Stimulated activated CD4-positive, alpha-beta T cell treated with anti-CD3 and anti-CD28 coated beads, Interleukin-1b, Interleukin-23, amount 100 ng/mL, for 4 hours (primary cell): Measurements from ENCODE around the gene FOXF2.

Source experiments
- DNase-seq, 2 donors: peaks; one replicate each; pipeline ENCODE4 v3.0.0-alpha.2; 2020; ENCODE audit warnings: low read depth in 2 of 2

Gene FOXF2

GRCh38 chr6:1390946-1391799 is 1.8 kb downstream of the FOXF2 start:
- DNase-seq: no peak

- DNase-seq: no peak
Observed at GRCh38 chr6:1391800-1392309, 2.5 kb downstream of the FOXF2 start.

GRCh38 chr6:1392813-1393640 is 3.7 kb downstream of the FOXF2 start:
- no peak for DNase-seq

GRCh38 chr6:1393641-1394283 is 4.4 kb downstream of the FOXF2 start:
- DNase-seq: no peak

GRCh38 chr6:1394514-1395463 is 5.4 kb downstream of the FOXF2 start:
- no peak for DNase-seq

- DNase-seq: no peak
Observed at GRCh38 chr6:1395506-1395905, 6.1 kb downstream of the FOXF2 start.

- no peak for DNase-seq
Observed at GRCh38 chr6:1395941-1396908, 6.8 kb downstream of the FOXF2 start.

GRCh38 chr6:1396952-1397868 is 7.8 kb downstream of the FOXF2 start:
- peak; percentile 57 to 71 for DNase-seq

GRCh38 chr6:1399085-1399780 is 9.9 kb downstream of the FOXF2 start:
- DNase-seq: no peak

- DNase-seq: no peak
Observed at GRCh38 chr6:1400126-1400850, 10.9 kb downstream of the FOXF2 start.

GRCh38 chr6:1402369-1402768 is 13.0 kb downstream of the FOXF2 start:
- no peak for DNase-seq

- no peak for DNase-seq
Observed at GRCh38 chr6:1402868-1403267, 13.5 kb downstream of the FOXF2 start.

GRCh38 chr6:1403851-1404712 is 14.7 kb downstream of the FOXF2 start:
- DNase-seq: no peak

- no peak for DNase-seq
Observed at GRCh38 chr6:1404713-1405098, 15.3 kb downstream of the FOXF2 start.

- no peak for DNase-seq
Observed at GRCh38 chr6:1405221-1405620, 15.8 kb downstream of the FOXF2 start.

- no peak for DNase-seq
Observed at GRCh38 chr6:1406306-1407072, 17.1 kb downstream of the FOXF2 start.
